Measurements from ENCODE around the gene TSHB.

DNA sequence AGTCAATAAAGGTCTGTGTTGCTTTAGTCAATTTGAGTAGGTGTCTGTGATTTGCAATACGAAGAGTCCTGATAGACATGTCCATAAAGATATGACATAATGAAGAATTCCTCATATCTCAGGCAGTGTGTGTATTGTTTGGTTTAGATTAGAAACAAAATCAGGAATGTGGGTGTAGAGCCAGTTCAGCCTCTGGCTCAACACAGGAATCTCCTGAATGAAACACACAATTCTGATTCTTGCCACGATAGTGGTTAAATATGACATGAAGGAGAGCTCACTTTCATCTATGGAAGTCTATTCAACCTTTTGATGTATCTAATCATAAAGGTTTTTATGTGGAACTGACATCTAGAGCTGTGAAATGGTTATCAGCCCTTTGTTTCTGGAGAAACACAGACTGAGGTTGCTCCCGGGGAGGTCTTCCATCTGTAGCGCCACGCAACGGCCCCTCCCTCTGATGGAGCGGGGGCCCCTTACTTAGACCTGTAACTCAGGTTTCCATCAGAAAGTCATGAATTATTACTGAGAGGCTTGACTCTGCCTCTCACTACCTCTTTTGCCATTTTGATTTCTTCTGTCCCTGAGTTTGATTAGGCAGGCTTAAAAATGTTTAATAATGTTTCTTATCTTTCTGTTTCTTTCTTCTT, 40.2 kb downstream of the TSHB start:
- no peak for TF ChIP-seq POLR2A (IDR thresholded peaks at IDR 0.05)
- TF ChIP-seq, protein P1, sequence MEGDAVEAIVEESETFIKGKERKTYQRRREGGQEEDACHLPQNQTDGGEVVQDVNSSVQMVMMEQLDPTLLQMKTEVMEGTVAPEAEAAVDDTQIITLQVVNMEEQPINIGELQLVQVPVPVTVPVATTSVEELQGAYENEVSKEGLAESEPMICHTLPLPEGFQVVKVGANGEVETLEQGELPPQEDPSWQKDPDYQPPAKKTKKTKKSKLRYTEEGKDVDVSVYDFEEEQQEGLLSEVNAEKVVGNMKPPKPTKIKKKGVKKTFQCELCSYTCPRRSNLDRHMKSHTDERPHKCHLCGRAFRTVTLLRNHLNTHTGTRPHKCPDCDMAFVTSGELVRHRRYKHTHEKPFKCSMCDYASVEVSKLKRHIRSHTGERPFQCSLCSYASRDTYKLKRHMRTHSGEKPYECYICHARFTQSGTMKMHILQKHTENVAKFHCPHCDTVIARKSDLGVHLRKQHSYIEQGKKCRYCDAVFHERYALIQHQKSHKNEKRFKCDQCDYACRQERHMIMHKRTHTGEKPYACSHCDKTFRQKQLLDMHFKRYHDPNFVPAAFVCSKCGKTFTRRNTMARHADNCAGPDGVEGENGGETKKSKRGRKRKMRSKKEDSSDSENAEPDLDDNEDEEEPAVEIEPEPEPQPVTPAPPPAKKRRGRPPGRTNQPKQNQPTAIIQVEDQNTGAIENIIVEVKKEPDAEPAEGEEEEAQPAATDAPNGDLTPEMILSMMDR (IDR thresholded peaks at IDR 0.05): no peak

Measured in tibial nerve (tissue), 3 donors.